Prostate gland (tissue), 2 donors: ENCODE measurements around the gene GRID2. TPM values are rescaled to one million over a fixed set of nuclear protein-coding genes. Genes with fewer than 3 reads are reported as not detected.

Experiments
- DNase-seq: peaks from one replicate; pipeline ENCODE4 v3.0.0-alpha.2; 2019; ENCODE audit warnings: low spot score
- H3K27ac ChIP-seq, 2 donors: fragments of 200-600 bp; sonication (generic); 2 replicates each; pipeline ENCODE4 v1.5.1; 2017 to 2019
- H3K27me3 ChIP-seq: fragments of 200-600 bp; sonication (generic); replicated peaks from 2 replicates; pipeline ENCODE4 v1.5.1; 2019; ENCODE audit not compliant: insufficient read depth
- H3K36me3 ChIP-seq, 2 donors: fragments of 200-600 bp; sonication (generic); 1 replicate in 1 of 2; 2 replicates in 1 of 2; pipeline versions ENCODE4 v1.5.1 to v1.8.1; 2017 to 2019
- H3K4me1 ChIP-seq: fragments of 200-600 bp; sonication (generic); replicated peaks from 2 replicates; pipeline ENCODE4 v1.5.1; 2019
- H3K4me3 ChIP-seq, 2 donors: fragments of 200-600 bp; sonication (generic); 2 replicates each; pipeline ENCODE4 v1.5.1; 2017 to 2019
- H3K9me3 ChIP-seq: fragments of 200-600 bp; sonication (generic); 2 replicates; pipeline ENCODE4 v1.5.1; 2017
- CTCF ChIP-seq, 4 experiments: fragments of 200-600 bp in 2 of 4; fragments of 450-650 bp in 2 of 4; sonication (generic) in 2 of 4; IDR thresholded peaks; 1 replicate in 3 of 4; 2 replicates in 1 of 4; pipeline ENCODE4 v1.5.1; 2016 to 2019; ENCODE audit warnings: antibody characterized with exemption in 4 of 4, mild to moderate bottlenecking in 2 of 4, moderate library complexity in 2 of 4
- POLR2A ChIP-seq: fragments of 450-650 bp; IDR thresholded peaks from one replicate; pipeline ENCODE4 v1.6.1; 2016; ENCODE audit warnings: antibody characterized with exemption, mild to moderate bottlenecking
- POLR2AphosphoS5 ChIP-seq: sonication (generic); formaldehyde crosslinking; IDR thresholded peaks from one replicate; pipeline ENCODE4 v1.6.1; 2017; ENCODE audit warnings: antibody characterized with exemption
- WGBS: methylation state at CpG from one replicate; pipeline ENCODE4 v1.1.5; 2018; 5-methylcytosine and 5-hydroxymethylcytosine counted together
- intact Hi-C: fragments of 100-400 bp; cut with DNase I; formaldehyde crosslinking; loops from one replicate; pipeline ENCODE4 v1.14.2; 2022
- total RNA-seq, 2 donors: library from RNA; depleted of rRNA; stranded (reverse); fragments of >200 nt; gene quantifications; one replicate each; pipeline ENCODE4 v1.1.0, GENCODE V29; 2016

Gene GRID2
- total RNA-seq, 2 donors from 2014 or later: 0.09 to 11.0 TPM

DNA sequence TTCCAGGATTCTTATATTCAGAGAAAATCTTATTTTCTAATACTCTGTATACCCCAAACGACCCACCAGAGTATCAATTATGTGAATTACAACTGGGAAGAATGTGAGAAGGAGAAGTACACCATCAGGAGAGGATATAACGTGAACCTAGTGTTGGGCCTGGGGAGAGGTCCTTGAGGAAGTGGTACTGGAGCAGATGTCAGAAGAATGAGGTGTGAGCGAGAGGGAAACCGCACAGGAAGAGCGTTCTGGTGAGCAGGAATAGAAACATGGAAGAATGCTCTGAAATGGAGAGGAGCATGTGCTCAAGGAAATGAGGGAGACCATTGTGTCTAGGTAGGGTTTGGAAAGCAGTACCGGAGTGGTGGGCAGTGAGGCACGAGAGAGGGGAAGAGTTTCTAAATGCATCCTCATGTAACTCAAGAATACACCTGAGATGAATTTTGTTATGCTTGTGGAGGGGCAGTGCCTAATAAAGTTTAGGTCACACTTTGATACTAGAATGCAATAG is 151.6 kb downstream of the GRID2 start:
- H3K27me3 ChIP-seq: no peaks in the 10 kb centered on the region
- no peaks in the 10 kb centered on the region for H3K36me3 ChIP-seq
- TF ChIP-seq POLR2AphosphoS5: no peak
- TF ChIP-seq CTCF (IDR thresholded peaks at IDR 0.05): no peak
- TF ChIP-seq POLR2A: no peak
- H3K4me3 ChIP-seq: no peak overlapping the region
- intact Hi-C loops: no loop called here
- no peak overlapping the region for H3K27ac ChIP-seq
- DNase-seq: no peak
- no peaks in the 10 kb centered on the region for H3K9me3 ChIP-seq
- H3K4me1 ChIP-seq: no peaks in the 10 kb centered on the region
- 86% methylated on average over 7 of the region's 7 CpGs for WGBS

GRCh38 chr4:92455951-92456350 is 152.2 kb downstream of the GRID2 start:
- H3K27ac ChIP-seq: no peak overlapping the region

GRCh38 chr4:92461732-92462131 is 158.0 kb downstream of the GRID2 start:
- Histone ChIP-seq H3K4me1 (no peaks in the 10 kb centered on the region), H3K36me3 (no peaks in the 10 kb centered on the region), H3K9me3 (no peaks in the 10 kb centered on the region), H3K27ac (no peak overlapping the region), H3K27me3 (no peaks in the 10 kb centered on the region), H3K4me3 (no peak overlapping the region)
- WGBS: 68% methylated on average over 1 of the region's 1 CpG
- intact Hi-C loops: no loop called here
- TF ChIP-seq POLR2A (no peak), POLR2AphosphoS5 (no peak), CTCF (IDR thresholded peaks at IDR 0.05) (no peak)
- no peak for DNase-seq

More at GRCh38 chr4:92455951-92456350, 152.2 kb downstream of the GRID2 start:
- H3K36me3 ChIP-seq: no peaks in the 10 kb centered on the region
- intact Hi-C loops: no loop called here
- H3K27me3 ChIP-seq: no peaks in the 10 kb centered on the region
- TF ChIP-seq CTCF (IDR thresholded peaks at IDR 0.05): no peak
- TF ChIP-seq POLR2A: no peak
- no peak overlapping the region for H3K4me3 ChIP-seq
- no peaks in the 10 kb centered on the region for H3K4me1 ChIP-seq
- no peaks in the 10 kb centered on the region for H3K9me3 ChIP-seq
- no peak for DNase-seq
- WGBS: 18% methylated on average over 2 of the region's 2 CpGs

DNA sequence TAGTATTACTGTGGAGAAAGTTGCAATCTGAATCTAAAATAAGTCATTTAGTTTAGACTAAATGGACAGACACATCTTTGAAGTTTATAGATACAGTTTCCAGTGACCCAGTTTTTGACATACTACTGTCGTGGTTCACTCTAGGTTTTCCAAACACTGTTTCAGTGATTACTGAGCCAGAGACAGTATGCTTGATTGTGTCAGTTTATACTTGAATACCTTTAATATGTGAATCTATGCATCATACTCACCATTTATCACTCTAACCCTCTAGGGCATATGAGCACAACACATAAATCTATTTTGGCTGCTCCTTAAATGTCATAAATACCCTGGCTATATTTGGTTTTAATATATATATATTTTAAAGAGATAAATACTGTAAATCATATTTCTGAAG is 173.5 kb downstream of the GRID2 start:
- Histone ChIP-seq H3K27me3 (no peaks in the 10 kb centered on the region), H3K4me1 (no peaks in the 10 kb centered on the region), H3K36me3 (no peaks in the 10 kb centered on the region), H3K4me3 (no peak overlapping the region), H3K27ac (no peak overlapping the region), H3K9me3 (no peaks in the 10 kb centered on the region)
- no peak for DNase-seq
- WGBS: 53% methylated on average over 1 of the region's 1 CpG
- TF ChIP-seq CTCF (IDR thresholded peaks at IDR 0.05) (no peak), POLR2A (no peak), POLR2AphosphoS5 (no peak)
- intact Hi-C loops: no loop called here

GRCh38 chr4:92483341-92483740 is 179.6 kb downstream of the GRID2 start:
- Histone ChIP-seq H3K4me3 (no peak overlapping the region), H3K27ac (peak overlapping the region; percentile 30 to 42), H3K36me3 (no peaks in the 10 kb centered on the region), H3K4me1 (no peaks in the 10 kb centered on the region), H3K27me3 (no peaks in the 10 kb centered on the region), H3K9me3 (no peaks in the 10 kb centered on the region)
- 22% methylated on average over 3 of the region's 3 CpGs for WGBS
- DNase-seq: peak; percentile 12
- no peak for TF ChIP-seq CTCF (IDR thresholded peaks at IDR 0.05)
- peak; percentile 76 for TF ChIP-seq POLR2AphosphoS5
- TF ChIP-seq POLR2A: no peak
- intact Hi-C loops: no loop called here
